NOMO-1 (cell line): ENCODE data around the gene RAB11FIP5.
A peak's percentile ranks its signal among the peaks of the same experiment; 100 is the strongest.
"Not testable (repeated sequence)": the region's sequence is repeated elsewhere in the genome, so short reads cannot be mapped to it uniquely, and the experiment has no call there.

Experiments
- DNase-seq, 2 experiments: peaks; one replicate each; lab custom pipeline; 2025; ENCODE audit not compliant: unreplicated experiment in 2 of 2; lab: John Stamatoyannopoulos, UW

Gene RAB11FIP5, protein sequence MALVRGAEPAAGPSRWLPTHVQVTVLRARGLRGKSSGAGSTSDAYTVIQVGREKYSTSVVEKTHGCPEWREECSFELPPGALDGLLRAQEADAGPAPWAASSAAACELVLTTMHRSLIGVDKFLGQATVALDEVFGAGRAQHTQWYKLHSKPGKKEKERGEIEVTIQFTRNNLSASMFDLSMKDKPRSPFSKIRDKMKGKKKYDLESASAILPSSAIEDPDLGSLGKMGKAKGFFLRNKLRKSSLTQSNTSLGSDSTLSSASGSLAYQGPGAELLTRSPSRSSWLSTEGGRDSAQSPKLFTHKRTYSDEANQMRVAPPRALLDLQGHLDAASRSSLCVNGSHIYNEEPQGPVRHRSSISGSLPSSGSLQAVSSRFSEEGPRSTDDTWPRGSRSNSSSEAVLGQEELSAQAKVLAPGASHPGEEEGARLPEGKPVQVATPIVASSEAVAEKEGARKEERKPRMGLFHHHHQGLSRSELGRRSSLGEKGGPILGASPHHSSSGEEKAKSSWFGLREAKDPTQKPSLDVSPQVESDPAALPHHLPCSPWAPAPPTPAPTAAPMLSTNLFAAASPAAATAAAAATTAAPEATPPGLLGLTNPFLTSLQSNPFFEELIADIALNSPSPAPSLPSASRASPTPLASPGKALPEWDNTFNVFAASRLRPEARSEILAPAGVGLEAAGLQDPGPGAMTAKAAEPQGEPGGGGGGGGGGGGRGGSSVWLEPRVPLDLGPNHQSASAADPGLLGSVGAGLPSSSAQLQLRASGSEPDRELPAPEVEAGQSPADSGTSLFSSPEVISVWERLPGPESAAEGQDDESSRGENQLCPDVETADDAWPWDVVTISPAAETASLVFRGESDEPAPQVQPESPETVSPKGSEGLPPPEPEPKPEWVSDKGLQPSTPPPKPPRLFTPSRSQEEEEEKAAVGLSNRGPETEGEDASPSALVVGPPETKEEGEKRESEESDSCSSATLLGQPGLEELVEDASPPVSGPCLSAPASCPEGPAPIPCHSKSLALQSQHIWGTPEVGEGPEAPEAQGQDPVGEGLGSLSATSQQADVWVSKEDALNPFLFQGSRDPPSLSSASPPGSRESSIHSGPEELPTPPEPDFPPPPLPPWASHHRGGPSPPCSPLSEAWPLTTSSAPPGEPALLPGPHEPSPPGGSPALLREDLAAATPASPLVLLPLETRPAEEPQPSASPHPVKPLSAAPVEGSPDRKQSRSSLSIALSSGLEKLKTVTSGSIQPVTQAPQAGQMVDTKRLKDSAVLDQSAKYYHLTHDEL (N-terminal part only)

DNA sequence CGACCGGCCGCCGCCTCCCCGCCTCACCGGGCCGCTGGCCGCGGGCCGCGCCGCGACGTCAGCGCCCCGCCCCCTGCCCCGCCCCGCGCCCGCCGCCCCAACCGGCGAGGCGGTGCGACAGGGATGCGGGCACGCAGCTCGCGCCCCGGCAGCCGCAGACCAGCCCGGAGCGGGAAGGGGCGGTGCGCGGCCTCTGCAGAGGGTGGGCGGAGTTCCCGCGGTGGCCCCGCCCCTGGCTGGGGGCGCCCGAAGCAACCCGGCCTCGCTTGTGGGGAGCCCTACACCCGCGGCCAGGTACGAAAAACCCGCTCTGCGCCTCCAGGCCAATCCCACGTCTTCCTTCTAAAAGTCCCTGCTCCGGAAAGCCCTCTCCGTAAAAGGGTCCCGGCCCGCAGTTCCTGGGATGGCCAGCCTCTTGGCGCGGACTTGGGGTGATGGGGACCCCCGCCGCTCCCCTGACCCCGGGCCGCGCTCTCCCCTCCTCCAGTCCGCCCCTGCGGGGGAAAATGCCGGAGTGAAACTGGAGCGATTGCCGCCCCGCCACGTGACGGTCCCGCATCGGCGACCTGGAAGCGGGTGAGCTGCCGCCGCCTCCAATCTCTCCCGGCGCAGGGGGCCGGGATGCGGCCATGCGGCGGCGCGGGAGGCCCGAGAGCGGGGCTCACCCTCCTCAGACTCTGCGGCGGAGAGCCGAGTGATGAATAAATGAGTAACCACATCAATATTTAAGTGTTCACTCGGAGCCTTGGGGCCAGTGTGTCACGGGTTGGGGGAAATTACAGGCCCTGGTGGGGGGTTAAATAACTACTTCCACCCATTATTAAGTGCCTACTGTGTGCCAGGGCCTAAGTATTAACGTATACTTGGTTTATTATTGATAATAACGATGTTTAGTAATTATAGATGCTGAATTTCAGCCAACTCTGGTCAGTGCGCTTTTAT lies at the start of gene RAB11FIP5:
Gene RAB11FIP5, minus strand, starts transcription at position 36 of the 942 bp plus-strand sequence. CDS start 171 bp downstream, outside the sequence.
- DNase-seq: peak; percentile 25 to 40

DNA sequence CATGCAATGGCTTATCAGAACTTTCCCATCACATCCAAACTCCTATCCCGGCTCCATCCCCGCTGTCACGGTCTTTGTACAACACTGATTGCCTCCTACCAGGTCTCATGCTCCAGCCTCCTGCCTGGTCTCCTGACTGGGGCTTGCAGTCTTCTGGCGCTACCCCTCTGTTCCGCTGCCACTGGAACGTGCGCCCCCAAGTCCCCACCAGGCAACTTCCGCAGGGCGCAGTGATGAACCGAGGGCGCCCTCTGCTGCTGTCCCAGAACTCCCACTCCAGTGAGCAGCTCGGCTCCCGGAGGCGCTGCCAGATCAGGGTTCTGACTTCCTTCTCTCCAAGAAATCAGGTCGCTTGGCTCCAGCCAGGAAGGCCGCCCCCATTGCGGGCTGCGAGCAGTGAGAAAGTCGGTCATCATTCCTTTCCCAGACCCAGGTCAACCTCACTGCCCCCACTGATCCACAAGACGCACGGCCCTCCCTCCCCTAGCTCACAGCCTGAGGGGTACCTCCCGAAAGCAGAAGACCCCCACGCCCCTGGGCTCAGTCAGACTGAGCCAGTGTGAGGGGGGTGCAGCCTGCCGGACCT lies 43.9 kb upstream of the RAB11FIP5 start:
- peak; percentile 26 to 40 for DNase-seq

DNA sequence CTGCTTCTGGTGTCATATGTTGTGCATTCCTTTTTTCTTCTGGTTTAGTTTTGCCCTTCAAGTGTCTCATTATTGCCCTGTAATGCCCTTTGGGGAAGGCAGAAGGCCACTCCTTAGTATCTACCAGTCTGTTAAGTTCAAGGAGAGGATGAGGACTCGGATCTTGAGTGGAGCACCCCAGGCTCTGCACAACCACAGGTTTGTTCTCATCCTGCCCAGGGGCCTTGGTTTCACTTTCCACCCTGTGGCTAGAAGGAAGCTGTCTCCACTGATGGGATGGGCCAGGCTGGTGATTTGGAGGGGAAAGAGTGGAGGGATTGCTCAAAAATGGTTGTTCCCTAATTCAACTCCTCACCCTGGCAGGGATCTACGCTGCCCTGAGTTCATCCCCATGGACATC lies 30.2 kb upstream of the RAB11FIP5 start:
- no peak for DNase-seq

DNA sequence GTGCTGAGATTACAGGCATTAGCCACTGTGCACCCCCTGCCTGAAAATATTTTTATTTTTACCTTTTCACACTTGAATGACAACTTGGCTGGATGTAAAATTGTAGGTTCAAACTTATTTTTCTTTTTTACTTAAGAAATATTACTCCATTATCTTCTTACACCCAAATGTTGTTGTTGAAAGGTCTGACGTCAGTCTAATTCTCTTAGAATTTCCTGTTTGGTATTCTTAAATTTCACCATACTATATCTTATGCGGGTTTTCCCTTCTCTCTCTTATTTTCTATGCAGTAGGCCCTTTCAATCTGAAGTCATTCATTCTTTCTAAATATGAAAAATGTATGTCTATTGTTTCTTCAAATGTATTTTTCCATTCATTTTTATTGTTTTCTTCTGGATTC lies 29.1 kb upstream of the RAB11FIP5 start:
- no peak for DNase-seq

DNA sequence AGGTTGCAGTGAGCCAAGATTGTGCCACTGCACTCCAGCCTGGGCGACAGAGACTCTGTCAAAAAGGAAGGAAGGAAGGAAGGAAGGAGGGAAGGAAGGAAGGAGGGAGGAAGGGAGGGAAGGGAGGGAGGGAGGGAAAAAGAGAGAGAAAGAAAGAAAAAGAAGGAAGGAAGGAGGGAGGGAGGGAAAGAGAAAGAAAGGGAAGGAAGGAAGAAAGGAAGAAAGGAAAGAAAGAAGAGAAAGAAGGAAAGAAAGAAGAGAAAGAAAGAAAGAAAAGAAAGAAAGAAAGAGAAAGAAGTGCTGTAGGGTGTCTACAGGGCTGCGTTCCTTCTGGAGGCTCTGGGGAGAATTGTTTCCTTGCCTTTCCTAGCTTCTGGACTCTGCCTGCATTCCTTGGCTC lies 22.5 kb upstream of the RAB11FIP5 start:
- no peak for DNase-seq

DNA sequence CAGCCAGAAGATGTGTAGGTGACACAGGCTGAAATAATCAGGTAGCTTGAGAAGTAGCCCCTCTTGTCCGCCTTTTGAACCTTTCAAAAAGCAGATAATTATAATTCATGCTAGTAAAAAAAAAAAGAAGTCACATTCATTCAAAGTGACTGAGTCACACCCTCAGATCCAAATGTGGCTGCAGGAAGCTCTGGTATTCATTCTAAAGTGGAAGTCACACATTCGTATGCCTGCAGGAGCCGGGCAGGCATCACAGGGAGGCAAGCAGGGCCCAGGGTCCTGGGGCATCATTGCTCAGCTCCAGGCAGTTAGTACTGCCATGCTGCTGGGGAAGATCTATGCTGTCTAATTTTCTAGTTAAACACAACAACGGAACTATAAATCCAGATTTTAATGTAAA lies 21.7 kb upstream of the RAB11FIP5 start:
- no peak for DNase-seq

DNA sequence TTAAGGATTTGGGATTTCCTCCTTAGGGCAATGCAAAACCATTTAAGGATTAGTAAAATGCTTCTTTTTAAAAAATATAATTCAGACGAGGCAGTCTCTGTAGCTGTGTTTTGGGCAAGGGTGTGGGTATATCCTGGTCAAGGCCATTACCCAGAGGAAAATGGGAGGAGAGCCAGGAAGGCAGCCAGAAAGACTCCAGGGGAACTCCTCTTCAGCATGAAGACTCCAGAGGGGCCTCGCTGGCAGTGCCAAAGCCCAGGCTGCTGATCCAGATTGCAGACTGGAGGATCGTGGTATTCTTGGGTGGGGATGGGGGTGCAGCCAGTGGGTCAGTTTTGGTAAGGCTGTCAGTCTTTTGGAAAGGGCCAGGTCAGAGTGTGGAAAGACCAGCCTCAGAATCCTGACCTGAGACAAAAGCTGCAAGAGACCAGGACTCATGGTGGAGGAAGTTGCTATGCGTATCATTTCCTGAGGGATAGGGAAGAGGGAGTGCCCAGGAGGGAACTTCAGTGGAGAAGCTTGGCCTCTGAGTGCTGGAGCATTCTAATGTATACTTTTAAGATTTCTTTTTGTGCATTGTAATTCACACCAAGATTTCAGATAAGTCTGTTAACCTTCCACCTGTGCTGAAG lies 20.9 kb upstream of the RAB11FIP5 start:
- DNase-seq: no peak

DNA sequence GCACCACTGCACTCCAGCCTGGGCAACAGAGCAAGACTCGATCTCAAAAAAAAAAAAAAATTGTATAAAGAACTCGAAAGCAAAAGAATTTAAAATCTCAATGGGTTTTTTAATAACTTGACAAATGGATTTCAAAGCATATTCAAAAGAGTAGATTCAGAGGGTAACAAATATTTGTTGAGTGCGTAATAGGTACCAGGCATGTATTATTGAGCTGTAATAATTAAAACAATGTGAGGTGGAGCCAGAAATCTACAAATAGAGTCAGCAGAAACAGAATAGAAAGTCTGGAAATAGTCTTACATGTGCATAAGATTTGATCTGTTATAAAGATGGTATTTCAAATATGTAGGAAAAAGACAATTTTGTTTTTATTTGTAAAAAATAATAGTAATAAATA lies 19.1 kb upstream of the RAB11FIP5 start:
- no peak for DNase-seq

DNA sequence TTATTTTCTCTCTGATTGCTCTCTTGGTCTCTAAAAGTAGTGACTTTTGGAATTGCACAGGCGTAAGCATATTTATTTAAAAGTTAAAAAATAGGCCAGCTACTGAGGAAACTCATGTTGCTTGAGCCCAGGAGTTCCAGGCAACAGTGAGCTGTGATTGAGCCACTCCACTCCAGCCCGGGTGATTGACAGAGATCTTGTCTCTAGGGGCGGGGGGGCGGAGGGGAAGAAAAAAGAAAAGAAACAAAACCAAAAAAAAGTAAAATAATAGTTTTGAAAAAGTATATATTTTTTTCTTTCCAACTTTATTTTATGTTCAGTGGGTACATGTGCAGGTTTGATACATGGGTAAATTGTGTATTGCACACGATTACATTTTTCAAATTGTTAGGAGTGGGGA lies 18.0 kb upstream of the RAB11FIP5 start:
- DNase-seq: no peak

DNA sequence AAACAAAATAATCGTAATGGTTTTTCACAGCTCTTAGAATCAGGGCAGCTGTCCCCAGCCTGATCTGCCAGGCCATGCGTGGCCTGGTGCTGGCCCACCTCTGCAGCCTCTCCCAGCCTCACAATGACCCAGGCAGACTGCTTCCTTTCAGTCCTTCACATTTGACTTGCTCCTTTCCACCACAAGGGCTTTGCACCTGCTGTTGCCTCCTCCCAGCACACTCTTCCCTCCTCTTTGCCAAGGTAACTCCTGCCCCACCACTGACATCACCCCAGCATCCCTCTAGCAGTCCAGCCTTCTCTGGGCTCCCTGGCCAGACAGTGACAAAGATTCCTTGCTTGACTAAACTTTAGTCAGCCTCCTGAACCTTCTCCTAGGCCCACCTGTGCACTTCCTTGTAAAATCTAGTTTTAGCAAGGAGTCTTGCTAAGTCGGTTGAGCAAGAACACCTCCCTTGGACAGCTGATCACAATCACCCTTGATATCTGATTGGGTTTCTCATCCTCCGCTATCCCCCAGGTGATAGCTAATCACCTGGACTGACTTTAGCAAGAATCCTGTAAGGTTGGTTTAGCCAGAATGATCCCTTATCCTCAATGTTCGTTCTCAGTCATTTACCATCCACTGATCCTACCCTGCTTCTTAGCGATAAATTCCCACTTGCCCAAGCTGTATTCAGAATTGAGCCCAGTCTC lies 16.2 kb upstream of the RAB11FIP5 start:
- DNase-seq: no peak

DNA sequence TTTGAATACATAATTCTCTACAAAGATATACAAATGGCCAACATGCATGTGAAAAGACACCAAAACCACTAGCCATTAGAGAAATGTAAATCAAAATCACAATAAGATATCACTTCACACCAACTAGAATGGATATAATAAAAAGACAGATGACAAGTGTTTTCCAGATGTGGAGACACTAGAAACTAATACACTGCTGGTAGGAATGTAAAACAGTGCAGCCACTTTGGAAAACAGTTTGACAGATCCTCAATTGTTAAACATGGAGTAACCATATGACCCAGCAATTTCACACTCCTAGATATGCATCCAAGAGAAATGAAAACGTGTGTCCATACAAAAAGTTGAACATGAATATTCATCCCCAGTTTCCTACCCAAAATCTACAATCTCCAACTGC lies 9.8 kb upstream of the RAB11FIP5 start:
- DNase-seq: no peak

DNA sequence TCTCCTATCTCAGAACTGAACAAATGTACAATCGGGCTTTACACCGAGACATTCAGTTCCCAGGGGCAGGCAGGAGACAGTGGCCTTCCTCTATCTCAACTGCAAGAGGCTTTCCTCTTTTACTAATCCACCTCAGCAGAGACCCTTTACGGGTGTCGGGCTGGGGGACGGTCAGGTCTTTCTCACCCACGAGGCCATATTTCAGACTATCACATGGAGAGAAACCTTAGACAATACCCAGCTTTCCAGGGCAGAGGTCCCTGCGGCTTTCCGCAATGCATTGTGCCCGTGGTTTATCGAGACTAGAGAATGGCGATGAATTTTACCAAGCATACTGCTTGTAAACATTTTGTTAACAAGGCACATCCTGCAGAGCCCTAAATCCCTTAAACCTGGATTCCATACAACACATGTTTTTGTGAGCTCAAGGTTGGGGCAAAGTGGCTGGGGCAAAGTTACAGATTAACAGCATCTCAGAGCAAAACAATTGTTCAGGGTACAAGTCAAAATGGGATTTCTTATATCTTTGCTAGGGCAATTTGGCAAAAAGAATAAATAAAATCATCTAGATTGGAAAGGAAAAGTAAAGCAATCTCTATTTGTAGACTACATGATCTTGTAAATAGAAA lies 7.0 kb upstream of the RAB11FIP5 start:
- not testable (repeated sequence) for DNase-seq

DNA sequence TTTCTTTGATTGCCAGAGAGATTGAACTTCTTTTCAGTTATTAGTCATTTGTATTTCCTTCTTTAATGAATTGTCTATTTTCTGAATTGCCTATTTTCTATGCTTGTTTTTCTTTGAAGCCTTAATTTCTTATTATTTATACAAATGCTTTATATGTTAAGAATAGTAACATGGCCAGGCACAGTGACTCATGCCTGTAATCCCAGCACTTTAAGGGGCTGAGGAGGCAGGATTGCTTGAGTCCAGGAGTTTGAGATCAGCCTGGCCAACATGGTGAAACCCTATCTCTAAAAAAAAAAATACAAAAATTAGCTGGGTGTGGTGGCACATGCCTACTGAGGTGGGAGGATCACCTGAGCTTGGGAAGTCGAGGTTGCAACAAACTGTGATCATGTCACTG lies 4.7 kb upstream of the RAB11FIP5 start:
- no peak for DNase-seq

DNA sequence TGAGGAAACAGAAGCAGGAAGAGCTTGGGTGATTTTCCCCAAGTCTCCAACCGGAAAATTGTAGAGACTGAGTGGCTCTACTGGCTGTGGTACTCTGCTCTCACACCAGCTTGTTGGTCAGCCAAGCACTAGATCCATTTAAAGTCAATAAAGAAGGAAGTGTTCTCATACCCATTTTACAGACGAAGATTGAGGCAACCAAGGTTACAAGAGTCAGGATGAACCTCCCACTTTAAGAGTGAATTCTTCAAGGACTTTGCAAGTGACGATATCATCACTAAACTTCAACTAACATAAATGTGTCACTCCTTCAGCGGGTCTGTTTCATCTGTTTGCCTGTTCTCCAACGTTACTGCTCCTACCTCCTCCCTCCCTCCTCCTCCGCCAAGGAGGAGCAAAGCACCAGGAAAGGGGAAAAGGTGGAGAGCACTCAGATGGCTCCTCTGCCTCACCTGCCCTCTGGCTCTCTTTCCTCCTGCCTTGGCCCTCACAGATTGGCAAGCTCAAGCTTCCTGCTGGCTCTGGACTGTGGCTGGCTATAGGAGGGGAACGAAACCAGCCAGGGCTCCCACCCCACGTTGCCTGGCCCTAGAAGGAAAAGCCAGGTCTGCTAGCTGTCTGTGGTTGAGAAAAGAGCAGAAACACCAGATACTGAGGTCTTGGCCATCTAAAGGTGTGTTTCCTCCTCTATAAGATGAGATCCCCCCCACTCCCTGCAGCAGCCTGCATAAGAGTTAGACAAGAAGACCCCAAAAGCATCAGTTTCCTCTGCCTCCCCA lies 3.6 kb upstream of the RAB11FIP5 start:
- no peak for DNase-seq

DNA sequence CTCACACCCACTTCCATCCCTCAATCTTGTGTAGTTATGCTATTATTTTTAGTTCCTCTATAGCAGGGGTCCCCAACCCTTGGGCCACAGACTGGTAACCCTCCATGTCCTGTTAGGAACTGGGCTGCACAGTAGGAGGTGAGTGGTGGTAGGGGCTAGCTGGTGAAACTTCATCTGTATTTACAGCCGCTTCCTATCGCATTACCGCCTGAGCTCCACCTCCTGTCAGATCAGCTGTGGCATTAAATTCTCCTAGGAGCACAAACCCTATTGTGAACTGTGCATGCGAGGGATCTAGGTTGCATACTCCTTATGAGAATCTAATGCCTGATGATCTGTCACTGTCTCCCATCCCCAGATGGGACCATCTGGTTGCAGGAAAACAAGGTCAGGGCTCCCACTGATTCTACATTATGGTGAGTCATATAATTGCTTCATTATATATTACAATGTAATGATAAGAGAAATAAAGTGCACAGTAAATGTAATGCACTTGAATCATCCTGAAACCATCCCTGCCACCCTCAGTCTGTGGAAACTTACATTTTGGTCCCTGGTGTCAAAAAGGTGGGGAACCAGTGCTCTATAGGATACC lies 1.6 kb upstream of the RAB11FIP5 start:
- DNase-seq: no peak

DNA sequence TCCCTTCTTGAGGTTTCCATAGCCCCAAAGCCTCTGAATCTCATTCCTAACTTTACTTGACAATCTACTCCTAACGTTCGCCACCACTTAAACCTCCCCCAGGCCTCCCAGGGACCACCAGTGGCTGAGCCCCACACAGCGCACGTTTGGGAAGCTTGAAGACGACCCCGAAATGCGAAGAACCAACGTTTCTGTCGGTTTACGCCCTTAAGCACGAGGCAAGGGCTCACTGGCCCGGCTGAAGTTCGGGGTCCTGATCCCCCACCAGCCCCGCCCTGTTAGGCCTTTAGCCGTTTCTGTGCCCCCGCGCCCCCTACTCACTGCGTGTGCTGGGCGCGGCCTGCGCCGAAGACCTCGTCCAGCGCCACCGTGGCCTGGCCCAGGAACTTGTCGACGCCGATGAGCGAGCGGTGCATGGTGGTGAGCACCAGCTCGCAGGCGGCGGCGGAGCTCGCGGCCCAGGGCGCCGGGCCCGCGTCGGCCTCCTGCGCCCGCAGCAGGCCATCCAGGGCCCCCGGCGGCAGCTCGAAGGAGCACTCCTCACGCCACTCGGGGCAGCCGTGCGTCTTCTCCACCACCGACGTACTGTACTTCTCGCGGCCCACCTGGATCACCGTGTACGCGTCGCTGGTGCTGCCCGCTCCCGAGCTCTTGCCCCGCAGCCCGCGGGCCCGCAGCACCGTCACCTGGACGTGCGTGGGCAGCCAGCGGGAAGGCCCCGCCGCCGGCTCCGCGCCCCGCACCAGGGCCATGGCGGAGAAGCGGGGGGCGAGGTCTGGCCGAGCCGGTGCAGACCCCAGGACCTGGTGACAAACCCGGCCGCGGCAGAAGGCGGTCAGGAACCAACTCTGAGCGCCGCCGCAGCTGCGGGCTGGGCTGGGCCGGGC lies 479 bp downstream of the RAB11FIP5 start:
- peak; percentile 15 to 23 for DNase-seq
